Heart left ventricle (tissue), 16 donors: ENCODE data around the gene CRACR2A. TPM values are rescaled to one million over a fixed set of nuclear protein-coding genes. Genes with fewer than 3 reads are reported as not detected.
A peak's percentile ranks its signal among the peaks of the same experiment; 100 is the strongest.

ENCODE experiments used
- ATAC-seq, 4 donors: fragments of 200-7000 bp; cut with Tn5 transposase; one replicate each; pipeline ENCODE4 v1.9.1; 2020 to 2022; ENCODE audit warnings: moderate library complexity in 4 of 4, mild to moderate bottlenecking in 3 of 4, moderate number of reproducible peaks in 1 of 4
- DNase-seq, 5 donors: peaks; one replicate each; pipeline ENCODE4 v3.0.0-alpha.2; 2020
- H3K27ac ChIP-seq, 12 donors: fragments of 200-600 bp; sonication (generic) in 4 of 12; one replicate each; pipeline versions ENCODE4 v1.5.0 to v1.8.0; 2016 to 2022; ENCODE audit warnings: mild to moderate bottlenecking in 2 of 12
- H3K27me3 ChIP-seq, 9 donors: fragments of 200-600 bp; sonication (generic) in 2 of 9; one replicate each; pipeline versions ENCODE4 v1.5.1 to v1.8.0; 2016 to 2022; ENCODE audit warnings: mild to moderate bottlenecking in 3 of 9
- H3K36me3 ChIP-seq, 9 donors: fragments of 200-600 bp; sonication (generic) in 2 of 9; one replicate each; pipeline versions ENCODE4 v1.5.0 to v1.8.0; 2018 to 2022; ENCODE audit warnings: mild to moderate bottlenecking in 2 of 9
- H3K4me1 ChIP-seq, 12 donors: fragments of 200-600 bp; sonication (generic) in 4 of 12; one replicate each; pipeline versions ENCODE4 v1.5.0 to v1.8.0; 2016 to 2022; ENCODE audit warnings: mild to moderate bottlenecking in 3 of 12
- H3K4me3 ChIP-seq, 12 donors: fragments of 200-600 bp; sonication (generic) in 4 of 12; one replicate each; pipeline versions ENCODE4 v1.5.0 to v1.8.0; 2017 to 2022; ENCODE audit warnings: mild to moderate bottlenecking in 9 of 12, moderate library complexity in 4 of 12
- H3K9me3 ChIP-seq, 12 donors: fragments of 200-600 bp; sonication (generic) in 4 of 12; one replicate each; pipeline versions ENCODE4 v1.5.0 to v1.8.0; 2016 to 2022; ENCODE audit warnings: mild to moderate bottlenecking in 1 of 12
- POLR2A ChIP-seq, 2 donors: fragments of 450-650 bp; IDR thresholded peaks; one replicate each; pipeline ENCODE4 v1.6.1; 2017; ENCODE audit warnings: antibody characterized with exemption in 2 of 2, mild to moderate bottlenecking in 2 of 2, moderate library complexity in 2 of 2
- WGBS, 4 donors: extraction: QIAGEN DNeasy Blood & Tissue Kit in 2 of 4; methylation state at CpG; one replicate each; pipeline versions ENCODE4 v1.1.5 to v1.1.7; 2013 to 2018; 5-methylcytosine and 5-hydroxymethylcytosine counted together
- intact Hi-C, 10 donors: fragments of 100-400 bp; cut with DNase I; formaldehyde crosslinking; loops; one replicate each; pipeline versions ENCODE4 v1.11.1 to v1.14.2; 2022
- long read RNA-seq, 3 donors: library from polyadenylated mRNA; unstranded; transcript quantifications; one replicate each; pipeline ENCODE4 v2.0.0, GENCODE V29; 2020 to 2021
- polyA plus RNA-seq, 2 donors: library from polyadenylated mRNA; stranded (reverse); fragments of 200-250 nt; gene quantifications; one replicate each; pipeline ENCODE4 v1.2.3, GENCODE V29; 2013
- total RNA-seq, 9 donors: library from RNA; depleted of rRNA in 2 of 9; stranded (reverse); fragments of >200 nt in 2 of 9; fragmentation: NEBNext Ultra II Directional in 3 of 9; extraction: Animal tissue kit (Norgen Biotek cat#: 25700) in 3 of 9; gene quantifications; one replicate each; pipeline versions ENCODE4 v1.1.0 to v1.2.4, GENCODE V29; 2016 to 2023
- TF ChIP-seq, protein P1 (sequence below), 12 donors: fragments of 200-600 bp; sonication (generic) in 4 of 12; IDR thresholded peaks; one replicate each; pipeline versions ENCODE4 v1.5.0 to v1.8.0; 2018 to 2022; ENCODE audit warnings: antibody characterized with exemption in 12 of 12, mild to moderate bottlenecking in 5 of 12
- donor health status: ischemic (EF 13 %, LVEDD 7.1; RV severe dilation, severe dysfunction).
- donor health status: healthy with polysubstance abuse.
- donor health status: DM: no; HTN: yes; CAD: no.
- donor health status: DM: no; HTN: no; CAD: no.
- donor health status: ischemic (EF 25% LVEDD 6.9; RV normal size, moderate dysfunction).
- donor health status: ischemic (EF 25% LVEDD 5.7; RV mildly dilated, moderate dysfunction).
- donor health status: healthy.
- donor health status: DM: yes; HTN: yes; CAD: no.
- donor health status: ischemic (EF 35%, LVEDD 5.7; RV mildly dilated, moderate dysfunction).
- donor health status: nonischemic (EF 11% LVEDD 7.7; RV severe dilation, severe dysfunction).
- donor health status: DM: yes; HTN: yes; CAD: no.
- donor health status: PGD.
- donor health status: ischemic (EF 29% LVEDD 5.4; RV normal size, mild dysfunction).
- donor health status: nonischemic (EF 23%, LVEDD 6.1; RV moderate dilation, normal function).

The CRACR2A gene, protein sequence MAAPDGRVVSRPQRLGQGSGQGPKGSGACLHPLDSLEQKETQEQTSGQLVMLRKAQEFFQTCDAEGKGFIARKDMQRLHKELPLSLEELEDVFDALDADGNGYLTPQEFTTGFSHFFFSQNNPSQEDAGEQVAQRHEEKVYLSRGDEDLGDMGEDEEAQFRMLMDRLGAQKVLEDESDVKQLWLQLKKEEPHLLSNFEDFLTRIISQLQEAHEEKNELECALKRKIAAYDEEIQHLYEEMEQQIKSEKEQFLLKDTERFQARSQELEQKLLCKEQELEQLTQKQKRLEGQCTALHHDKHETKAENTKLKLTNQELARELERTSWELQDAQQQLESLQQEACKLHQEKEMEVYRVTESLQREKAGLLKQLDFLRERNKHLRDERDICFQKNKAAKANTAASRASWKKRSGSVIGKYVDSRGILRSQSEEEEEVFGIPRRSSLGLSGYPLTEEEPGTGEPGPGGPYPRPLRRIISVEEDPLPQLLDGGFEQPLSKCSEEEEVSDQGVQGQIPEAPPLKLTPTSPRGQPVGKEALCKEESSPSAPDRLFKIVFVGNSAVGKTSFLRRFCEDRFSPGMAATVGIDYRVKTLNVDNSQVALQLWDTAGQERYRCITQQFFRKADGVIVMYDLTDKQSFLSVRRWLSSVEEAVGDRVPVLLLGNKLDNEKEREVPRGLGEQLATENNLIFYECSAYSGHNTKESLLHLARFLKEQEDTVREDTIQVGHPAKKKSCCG
- 10 to 100 TPM in 1 of 9 donors, 1 to 10 TPM in 8; 2.9 to 14.1 (median 6.4) TPM for total RNA-seq
- 1 to 10 TPM; 1.0 to 3.1 TPM for polyA plus RNA-seq
- long read RNA-seq, donor 1, partial matches to known transcripts: 0 of 3 reads
- long read RNA-seq, donor 1, other reads (novel, unspliced or antisense): 3 of 3 reads
- long read RNA-seq, donor 2, partial matches to known transcripts: 2 of 19 reads
- long read RNA-seq, donor 2, other reads (novel, unspliced or antisense): 16 of 19 reads
- long read RNA-seq, donor 3, partial matches to known transcripts: 1 of 2 reads
- long read RNA-seq, donor 3, other reads (novel, unspliced or antisense): 1 of 2 reads

DNA sequence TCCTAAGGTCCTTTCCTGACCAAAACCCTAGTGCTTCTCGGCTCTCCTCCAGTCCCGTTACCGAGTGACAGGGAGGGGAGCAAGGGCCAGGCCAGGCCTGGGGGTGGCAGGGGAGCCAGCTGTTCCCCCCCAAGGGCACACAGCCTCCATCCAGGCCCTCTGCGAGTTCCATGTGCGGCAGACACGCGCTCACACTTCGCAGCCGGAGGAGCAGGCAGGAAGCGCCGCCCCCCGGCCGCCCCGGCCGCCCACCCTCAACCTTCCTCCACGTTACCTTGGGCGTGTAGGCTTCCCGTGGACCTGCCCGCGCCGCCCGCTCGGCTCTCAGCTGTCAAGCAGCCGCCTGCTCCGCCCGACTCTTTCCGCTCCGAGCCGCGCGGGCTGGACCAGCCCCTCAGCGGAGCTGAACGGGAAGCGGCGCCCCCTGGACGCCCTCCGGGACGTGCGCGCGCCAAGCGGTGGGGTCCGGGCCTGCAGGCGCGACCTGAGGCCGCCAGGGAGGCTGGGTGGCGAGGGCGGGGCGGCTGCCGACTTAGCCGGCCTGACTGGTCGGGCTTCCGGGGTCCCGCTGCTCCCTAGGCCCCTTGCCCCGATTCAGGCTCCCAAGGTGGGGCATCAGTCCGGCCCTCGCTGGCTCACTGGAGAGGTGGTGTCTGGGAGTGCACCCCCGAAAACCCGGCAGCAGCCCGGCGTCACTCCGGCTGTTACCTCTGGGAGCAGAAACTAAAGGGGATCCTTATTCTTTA lies at the start of gene CRACR2A:
TSS of gene CRACR2A (minus strand) at position 369 of the 746 bp plus-strand sequence. CDS start 56,110 bp downstream, outside the sequence.
- 9 to 18% (median 12%) methylated on average over 14 to 62 of the region's 62 CpGs for WGBS, 4 donors
- H3K4me3 ChIP-seq: peak within 1 kb of the TSS; percentile 26 to 79 (median 58)
- H3K36me3 ChIP-seq: no peaks in the 10 kb centered on the region
- intact Hi-C loops: no loop called here
- H3K27ac ChIP-seq: peak within 1 kb of the TSS; percentile 33 to 94 (median 74)
- peaks cover 0 to 43% (median 16%) of the 10 kb centered on the region in 12 donors for H3K4me1 ChIP-seq
- H3K9me3 ChIP-seq: no peaks in the 10 kb centered on the region
- H3K27me3 ChIP-seq: no peaks in the 10 kb centered on the region
- ATAC-seq (peak; percentile 26 to 87 (median 78)), DNase-seq (peak; percentile 65 to 91 (median 78))
- TF ChIP-seq, protein P1, sequence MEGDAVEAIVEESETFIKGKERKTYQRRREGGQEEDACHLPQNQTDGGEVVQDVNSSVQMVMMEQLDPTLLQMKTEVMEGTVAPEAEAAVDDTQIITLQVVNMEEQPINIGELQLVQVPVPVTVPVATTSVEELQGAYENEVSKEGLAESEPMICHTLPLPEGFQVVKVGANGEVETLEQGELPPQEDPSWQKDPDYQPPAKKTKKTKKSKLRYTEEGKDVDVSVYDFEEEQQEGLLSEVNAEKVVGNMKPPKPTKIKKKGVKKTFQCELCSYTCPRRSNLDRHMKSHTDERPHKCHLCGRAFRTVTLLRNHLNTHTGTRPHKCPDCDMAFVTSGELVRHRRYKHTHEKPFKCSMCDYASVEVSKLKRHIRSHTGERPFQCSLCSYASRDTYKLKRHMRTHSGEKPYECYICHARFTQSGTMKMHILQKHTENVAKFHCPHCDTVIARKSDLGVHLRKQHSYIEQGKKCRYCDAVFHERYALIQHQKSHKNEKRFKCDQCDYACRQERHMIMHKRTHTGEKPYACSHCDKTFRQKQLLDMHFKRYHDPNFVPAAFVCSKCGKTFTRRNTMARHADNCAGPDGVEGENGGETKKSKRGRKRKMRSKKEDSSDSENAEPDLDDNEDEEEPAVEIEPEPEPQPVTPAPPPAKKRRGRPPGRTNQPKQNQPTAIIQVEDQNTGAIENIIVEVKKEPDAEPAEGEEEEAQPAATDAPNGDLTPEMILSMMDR (IDR thresholded peaks at IDR 0.05): peak; percentile 32 to 73 (median 62)
- TF ChIP-seq POLR2A (IDR thresholded peaks at IDR 0.05): no peak

DNA sequence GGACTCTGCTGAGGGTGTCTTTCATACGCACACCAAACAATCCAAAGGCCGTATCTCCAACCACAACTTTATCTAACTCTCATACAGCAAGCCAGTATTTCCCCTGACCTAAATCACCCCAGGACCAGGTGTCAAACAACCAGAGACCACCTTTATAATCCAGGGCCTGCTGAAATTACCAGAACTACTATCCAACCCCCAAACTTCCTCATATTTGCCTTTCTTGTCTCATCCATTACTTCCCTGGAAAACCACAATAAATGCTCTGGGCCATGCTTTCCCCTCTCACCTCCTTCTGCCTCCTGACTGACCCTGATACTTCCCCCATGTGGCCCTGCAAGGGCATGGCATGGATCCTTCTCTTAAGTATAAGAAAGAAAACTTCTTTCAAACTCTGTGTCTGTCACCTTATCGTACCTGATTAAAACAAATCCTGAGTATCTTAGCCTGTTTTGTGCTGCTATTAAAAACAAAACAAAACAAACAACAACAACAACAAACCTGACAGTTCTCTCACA lies 44.7 kb upstream of the CRACR2A start:
- Histone ChIP-seq H3K9me3 (no peaks in the 10 kb centered on the region), H3K36me3 (peaks cover 0 to 13% (median 2%) of the 10 kb centered on the region in 9 donors), H3K4me1 (no peaks in the 10 kb centered on the region), H3K4me3 (no peak overlapping the region), H3K27me3 (no peaks in the 10 kb centered on the region), H3K27ac (no peak overlapping the region)
- intact Hi-C loops: no loop called here
- 90 to 96% (median 93%) methylated on average over 3 of the region's 3 CpGs for WGBS, 4 donors
- ATAC-seq: no peak
- no peak for DNase-seq
- TF ChIP-seq, protein P1 (IDR thresholded peaks at IDR 0.05): no peak

DNA sequence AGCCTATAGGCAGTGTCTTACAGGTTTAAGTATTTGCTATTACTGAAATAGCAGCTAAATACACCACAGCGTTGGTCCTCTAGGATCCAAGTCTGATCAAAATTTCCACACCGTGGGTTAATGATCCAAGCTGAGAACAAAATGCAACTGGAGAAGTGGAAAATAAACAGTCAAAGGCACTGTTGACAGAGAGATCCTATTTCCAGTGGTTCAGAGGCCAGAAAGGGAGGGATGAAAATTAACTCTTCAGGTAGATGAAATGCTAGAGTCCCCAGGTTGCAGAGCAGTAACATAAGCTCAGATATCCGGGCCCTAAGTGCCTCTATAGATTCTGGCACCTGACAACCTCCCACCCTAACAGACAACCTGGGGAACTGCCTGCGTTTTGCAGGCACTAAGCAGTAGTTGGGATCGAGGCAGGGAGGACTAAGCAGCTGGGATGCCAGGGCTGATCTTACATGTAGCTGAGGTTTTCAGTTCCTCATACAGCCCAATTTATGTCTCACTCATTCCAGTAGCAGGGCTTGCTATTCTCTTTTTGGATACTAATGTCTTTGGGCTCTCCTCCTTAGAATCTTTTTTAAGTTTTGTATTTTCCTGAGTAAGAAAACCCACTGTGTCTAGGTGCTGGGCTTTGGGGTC lies 42.7 kb upstream of the CRACR2A start:
- H3K27ac ChIP-seq: no peak overlapping the region
- no peak for ATAC-seq
- no peaks in the 10 kb centered on the region for H3K9me3 ChIP-seq
- H3K27me3 ChIP-seq: no peaks in the 10 kb centered on the region
- no peak for TF ChIP-seq POLR2A (IDR thresholded peaks at IDR 0.05)
- TF ChIP-seq, protein P1 (IDR thresholded peaks at IDR 0.05): no peak
- H3K36me3 ChIP-seq: peaks cover 0 to 13% (median 2%) of the 10 kb centered on the region in 9 donors
- no peak overlapping the region for H3K4me3 ChIP-seq
- intact Hi-C loops: no loop called here
- no peaks in the 10 kb centered on the region for H3K4me1 ChIP-seq
- WGBS, 4 donors: 76 to 79% (median 78%) methylated on average over 5 of the region's 5 CpGs
- DNase-seq: no peak
